ENCODE data around the gene POU6F1.
"Not testable (repeated sequence)": the region's sequence is repeated elsewhere in the genome, so short reads cannot be mapped to it uniquely, and the experiment has no call there.

Gene POU6F1

DNA sequence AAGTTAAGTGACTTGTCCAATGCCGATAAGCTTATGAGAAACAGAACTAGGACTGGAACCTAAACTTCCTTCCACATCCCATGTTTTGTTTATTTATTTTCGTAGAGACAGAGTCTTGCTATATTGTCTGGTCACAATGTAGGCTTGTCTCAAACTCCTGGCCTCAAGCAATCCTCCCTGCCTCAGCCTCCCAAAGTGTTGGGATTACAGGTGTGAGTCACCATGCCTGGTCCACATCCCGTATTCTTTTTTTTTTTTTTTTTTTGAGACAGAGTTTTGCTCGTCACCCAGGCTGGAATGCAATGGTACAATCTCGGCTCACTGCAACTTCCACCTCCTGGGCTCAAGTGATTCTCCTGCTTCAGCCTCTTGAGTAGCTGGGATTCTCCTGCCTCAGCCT, 9.2 kb upstream of the POU6F1 start:
- DNase-seq = not testable (repeated sequence)

DNA sequence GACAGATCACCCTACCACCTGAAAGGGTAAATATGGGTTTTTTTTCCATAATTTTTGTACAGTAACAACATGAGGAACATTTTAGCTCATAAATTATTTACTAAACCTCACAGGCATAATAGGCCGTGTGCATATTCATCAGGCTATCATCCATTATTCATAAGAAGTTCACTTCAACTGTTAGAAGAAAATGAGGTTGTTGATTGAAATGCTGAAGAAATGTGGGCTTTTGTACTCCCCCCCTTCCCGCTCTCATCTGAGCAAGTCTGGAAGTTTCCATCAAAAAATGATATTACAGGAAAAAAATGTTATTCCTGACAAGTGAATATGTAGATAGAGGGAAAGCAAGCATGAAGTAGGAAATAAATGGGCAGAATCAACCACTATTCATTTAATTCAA, 7.9 kb upstream of the POU6F1 start:
- no peak for DNase-seq

DNA sequence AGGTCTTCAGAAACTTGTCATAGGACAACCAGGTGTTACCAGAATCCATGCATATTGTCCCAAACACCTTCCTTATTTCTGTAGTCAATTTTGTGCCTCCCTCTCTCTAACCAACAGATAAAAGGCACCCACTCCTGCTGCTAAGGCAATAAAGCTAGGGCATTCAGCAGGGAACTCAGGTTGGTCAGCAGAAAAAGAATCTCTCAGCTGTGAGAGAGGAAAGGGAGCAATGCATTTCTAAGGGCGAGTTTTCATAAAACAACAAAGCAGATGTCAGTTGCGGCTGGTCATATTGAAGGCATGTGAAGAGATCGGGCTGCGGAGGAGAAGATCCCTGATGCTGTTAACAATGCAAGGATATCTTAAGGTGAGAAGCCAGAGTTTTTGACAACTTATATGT, 7.4 kb upstream of the POU6F1 start:
- DNase-seq = no peak

GRCh38 chr12:51224625-51225024, 6.8 kb upstream of the POU6F1 start:
- DNase-seq = no peak

DNA sequence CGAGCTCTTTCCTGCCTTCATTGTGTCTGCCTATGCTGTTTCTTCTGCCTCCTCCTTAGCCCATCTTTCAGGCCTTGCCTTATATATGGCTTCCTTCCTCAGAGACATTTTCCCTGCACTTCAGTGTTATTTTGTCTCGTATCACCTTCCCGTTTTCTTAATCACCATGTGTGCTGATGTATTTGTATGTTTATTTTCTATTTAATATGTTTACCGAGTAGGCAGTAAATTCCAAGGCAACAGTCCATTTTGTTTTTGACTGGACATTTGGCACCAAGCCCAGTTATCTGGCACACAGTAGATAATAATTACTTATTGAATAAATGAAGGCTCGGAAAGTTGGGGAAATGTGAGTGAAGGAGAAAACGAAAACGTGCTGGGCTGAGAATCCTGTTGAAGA, 4.6 kb upstream of the POU6F1 start:
- DNase-seq = no peak

GRCh38 chr12:51219857-51220256, 2.0 kb upstream of the POU6F1 start:
- not testable (repeated sequence) for DNase-seq

- DNase-seq = no peak
These were observed 1.5 kb upstream of the POU6F1 start for GRCh38 chr12:51219322-51219721.

- no peak for DNase-seq
These were observed 822 bp upstream of the POU6F1 start for GRCh38 chr12:51218607-51219161.

DNA sequence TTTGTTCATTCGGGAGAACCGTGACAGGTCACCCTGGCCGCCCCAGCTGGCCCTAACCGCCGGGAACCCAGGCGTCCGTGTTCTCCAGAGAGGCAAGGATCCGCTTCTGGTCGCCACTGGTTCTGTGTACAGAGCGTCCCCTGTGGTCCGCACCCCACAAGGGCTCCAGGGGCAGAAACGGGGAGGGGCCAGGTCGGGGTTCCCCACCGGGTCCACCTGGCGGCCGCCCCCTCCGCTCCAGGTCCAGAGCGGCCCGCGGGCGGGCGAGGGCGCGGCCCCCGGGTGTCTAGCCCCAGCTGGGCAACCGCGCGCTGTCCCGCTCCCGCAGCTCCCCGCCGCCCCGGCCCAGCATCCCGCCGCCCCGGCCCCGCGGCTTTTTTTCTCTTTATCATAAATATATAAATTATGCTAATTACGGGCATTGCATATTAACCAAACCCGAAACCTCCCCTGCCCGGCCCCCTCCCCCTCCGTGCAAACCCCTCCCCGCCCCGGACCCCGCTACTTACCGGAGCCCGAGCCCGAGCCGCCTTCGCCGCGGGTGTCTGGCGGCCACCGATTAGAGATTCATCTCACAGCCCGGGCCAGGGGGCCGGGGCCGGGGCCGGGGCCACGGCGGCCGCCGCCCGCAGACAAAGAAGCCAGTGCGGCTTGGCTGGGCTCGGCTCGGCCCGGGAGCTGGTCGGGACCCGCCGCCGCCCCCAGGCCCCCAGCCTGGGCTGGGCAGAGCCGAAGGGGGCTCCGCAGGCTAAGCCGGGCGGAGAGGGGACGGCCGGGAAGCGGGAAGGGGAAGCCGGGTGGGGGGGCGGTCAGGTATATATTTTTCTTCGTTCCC, 512 bp downstream of the POU6F1 start:
- DNase-seq = peak; percentile 32 to 47

DNA sequence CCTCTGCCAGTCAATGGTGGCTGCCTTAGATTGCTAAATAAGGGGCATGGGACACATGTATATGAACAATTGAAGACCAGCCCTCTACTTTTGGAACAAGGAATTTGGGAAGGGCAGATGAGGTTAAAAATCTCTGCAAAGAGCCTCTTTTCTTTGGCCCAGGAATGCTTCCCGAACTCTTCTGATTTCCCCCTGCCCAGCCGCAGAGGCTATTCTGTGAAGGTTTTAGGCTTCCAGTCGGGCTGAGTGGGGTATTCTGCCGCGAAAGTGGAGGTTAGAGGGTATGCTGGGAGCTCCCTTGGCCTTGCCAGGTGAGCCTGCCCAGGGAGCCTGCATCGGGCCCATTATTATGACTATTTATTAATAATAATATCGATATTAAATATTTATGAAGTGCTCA, 1.2 kb downstream of the POU6F1 start:
- DNase-seq = no peak

- DNase-seq = no peak
These were observed 3.0 kb downstream of the POU6F1 start for GRCh38 chr12:51214895-51215294.

GRCh38 chr12:51210690-51211395, 7.0 kb downstream of the POU6F1 start:
- DNase-seq = no peak

- no peak for DNase-seq
These were observed 8.6 kb downstream of the POU6F1 start for GRCh38 chr12:51209259-51209658.

DNA sequence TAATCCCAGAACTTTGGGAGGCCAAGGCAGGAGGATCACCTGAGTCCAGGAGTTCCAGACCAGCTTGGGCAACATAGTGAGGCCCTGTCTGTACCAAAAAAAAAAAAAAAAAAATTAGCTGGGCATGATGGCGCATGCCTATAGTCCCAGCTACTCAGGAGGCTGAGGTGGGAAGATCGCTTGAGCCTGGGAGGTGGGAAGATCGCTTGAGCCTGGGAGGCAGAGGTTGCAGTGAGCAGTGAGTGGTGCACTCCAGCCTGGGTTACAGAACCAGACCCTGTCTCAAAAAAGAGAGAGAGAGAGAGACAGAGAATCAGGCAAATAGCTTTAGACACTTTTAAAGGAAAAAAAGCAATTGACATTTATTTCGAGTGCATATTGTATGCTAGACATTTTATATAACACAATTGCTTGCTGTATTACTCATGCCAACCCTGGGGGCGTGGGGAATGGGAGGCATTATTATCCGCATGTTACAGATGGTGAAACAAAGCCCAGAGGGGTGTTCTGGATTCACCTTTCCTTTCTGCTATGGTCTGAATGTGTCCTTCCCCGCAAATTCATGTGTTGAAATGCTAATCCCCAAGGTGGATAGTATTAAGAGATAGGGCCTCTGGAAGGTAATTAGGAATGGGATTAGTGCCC, 9.7 kb downstream of the POU6F1 start:
- DNase-seq = no peak

DNA sequence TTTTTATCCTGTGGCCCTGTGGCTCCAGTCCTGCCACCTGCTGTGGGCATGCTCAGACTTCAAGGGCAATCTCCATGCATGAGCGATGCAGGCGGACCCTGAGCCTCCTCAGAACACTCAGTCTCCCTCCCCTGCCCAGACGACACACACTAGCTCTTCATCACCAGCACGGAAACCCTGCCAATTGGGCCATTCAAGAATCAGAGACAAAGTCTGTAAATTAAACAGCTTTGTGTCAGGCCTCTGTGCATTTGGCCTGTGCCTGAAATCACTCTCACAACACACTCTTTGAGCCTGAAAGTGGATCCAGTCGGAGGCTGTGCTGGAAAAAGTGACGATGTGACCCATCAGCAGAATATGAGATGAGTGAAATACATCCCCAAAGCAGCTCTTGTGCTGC, 12.5 kb downstream of the POU6F1 start:
- no peak for DNase-seq

DNA sequence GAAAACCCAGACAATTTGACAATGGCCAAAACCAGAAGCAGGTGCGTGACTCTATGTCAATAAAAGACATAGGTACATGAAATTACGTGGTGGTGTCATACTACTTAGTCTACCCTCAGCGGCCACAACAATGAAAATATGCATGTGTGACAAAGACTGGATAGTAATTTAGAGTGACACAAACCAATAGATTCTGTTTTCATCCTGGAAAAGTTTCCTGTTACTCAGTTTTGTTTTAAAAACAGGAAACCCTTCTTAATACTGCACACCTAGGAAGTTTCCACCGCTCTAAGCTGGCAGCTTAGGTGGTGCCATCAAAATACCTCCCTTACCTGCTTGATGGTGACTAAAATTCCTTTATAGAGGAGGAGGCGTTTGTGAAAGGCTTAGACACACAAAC, 15.1 kb downstream of the POU6F1 start:
- DNase-seq = no peak

- DNase-seq = no peak
These were observed 17.1 kb downstream of the POU6F1 start for GRCh38 chr12:51200806-51201205.

GRCh38 chr12:51200156-51200555, 17.7 kb downstream of the POU6F1 start:
- DNase-seq = no peak

DNA sequence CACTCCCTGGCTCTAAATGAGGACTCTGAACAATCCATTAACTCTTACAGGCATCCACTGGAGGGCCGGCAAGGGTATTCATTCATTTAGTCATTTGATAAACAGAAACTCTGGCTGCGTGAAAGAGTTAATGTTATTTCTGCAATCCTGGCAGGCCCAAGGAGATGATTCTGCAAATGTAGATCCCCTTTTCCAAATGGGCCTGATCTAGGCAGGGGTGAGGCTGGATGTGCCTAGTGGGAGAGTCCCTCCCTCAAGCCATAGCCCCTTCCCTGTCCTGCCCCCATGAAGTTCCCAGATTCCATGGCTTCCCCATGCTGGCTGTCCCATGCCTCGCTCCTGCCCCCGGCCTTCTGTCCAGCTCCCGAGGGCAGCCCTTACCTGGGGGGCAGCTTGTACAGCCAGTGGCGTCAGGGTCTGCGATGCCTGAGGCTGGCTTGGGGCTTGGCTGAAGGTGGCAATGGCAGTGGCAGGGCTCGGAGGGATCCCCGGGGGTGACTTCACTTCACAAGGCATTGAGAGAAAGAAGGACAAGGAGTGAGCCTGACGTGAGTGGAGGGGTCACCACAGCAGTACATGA, 18.4 kb downstream of the POU6F1 start:
- DNase-seq = no peak

DNA sequence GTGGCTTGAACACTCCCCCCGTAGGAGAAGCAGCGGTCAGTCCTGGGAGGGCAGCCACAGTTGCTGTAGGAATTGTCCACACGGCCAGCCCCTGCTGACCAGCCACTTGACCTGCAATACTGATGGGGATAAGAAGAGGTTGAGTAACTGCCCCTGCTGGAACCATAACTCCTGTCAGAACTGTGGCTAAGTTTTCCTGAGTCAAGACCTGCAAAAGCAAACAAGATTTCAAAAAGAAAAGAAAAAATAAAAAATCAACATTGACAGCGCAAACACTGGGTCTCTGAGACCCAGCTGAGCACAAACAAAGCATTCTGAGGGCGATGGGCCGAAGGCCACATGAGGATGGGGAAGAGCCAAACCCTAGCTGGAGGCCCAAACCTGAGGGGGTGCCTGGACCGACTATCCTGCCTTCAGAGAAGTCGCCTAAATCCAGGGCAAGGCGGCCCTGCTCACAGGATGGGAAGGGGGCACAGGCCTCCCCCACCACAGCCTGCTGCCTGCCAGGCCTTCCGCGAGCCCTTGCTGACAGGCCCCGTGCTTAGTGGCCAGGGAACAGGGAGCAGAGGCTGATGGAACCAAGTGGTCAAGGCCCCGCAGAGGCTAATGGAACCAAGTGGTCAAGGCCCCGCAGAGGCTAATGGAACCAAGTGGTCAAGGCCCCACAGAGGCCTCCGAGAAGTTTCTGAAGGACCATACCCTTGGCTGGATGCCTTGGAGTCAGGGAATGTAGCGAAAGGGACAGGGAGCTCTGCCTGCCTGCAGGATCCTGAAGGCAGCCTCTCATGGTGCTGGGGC, 19.1 kb downstream of the POU6F1 start:
- no peak for DNase-seq

- no peak for DNase-seq
These were observed 19.9 kb downstream of the POU6F1 start for GRCh38 chr12:51197736-51198567.
